ENCODE results near the gene RNF169.

The RNF169 gene

GRCh38 chr11:74707182-74707581 is 41.5 kb upstream of the RNF169 start:
- Mint-ChIP-seq H3K4me3 (no peak overlapping the region), H3K27me3 (ENCODE audit: low read depth) (peaks cover 11% of the 10 kb centered on the region), H3K4me1 (peaks cover 29% of the 10 kb centered on the region), H3K9me3 (no peaks in the 10 kb centered on the region), H3K36me3 (ENCODE audit: low read depth) (no peaks in the 10 kb centered on the region), H3K27ac (no peak overlapping the region)
- TF ChIP-seq CTCF (IDR thresholded peaks at IDR 0.05; ENCODE audit: unreplicated experiment in 3 of 3), result no peak

GRCh38 chr11:74707602-74708510 is 40.8 kb upstream of the RNF169 start:
- H3K27ac Mint-ChIP-seq, result no peak overlapping the region
- no peaks in the 10 kb centered on the region for H3K9me3 Mint-ChIP-seq
- no peak for TF ChIP-seq CTCF (IDR thresholded peaks at IDR 0.05; ENCODE audit: unreplicated experiment in 3 of 3)
- peaks cover 11% of the 10 kb centered on the region for H3K27me3 Mint-ChIP-seq (ENCODE audit: low read depth)
- H3K4me1 Mint-ChIP-seq, result peaks cover 29% of the 10 kb centered on the region
- no peaks in the 10 kb centered on the region for H3K36me3 Mint-ChIP-seq (ENCODE audit: low read depth)
- no peak overlapping the region for H3K4me3 Mint-ChIP-seq

GRCh38 chr11:74709175-74709574 is 39.5 kb upstream of the RNF169 start:
- no peaks in the 10 kb centered on the region for H3K9me3 Mint-ChIP-seq
- peaks cover 5% of the 10 kb centered on the region for H3K27me3 Mint-ChIP-seq (ENCODE audit: low read depth)
- H3K36me3 Mint-ChIP-seq (ENCODE audit: low read depth), result no peaks in the 10 kb centered on the region
- H3K4me3 Mint-ChIP-seq, result no peak overlapping the region
- peak overlapping the region; percentile 73 to 88 (median 81) for H3K27ac Mint-ChIP-seq
- TF ChIP-seq CTCF (IDR thresholded peaks at IDR 0.05; ENCODE audit: unreplicated experiment in 3 of 3), result no peak
- H3K4me1 Mint-ChIP-seq, result peaks cover 37% of the 10 kb centered on the region

DNA sequence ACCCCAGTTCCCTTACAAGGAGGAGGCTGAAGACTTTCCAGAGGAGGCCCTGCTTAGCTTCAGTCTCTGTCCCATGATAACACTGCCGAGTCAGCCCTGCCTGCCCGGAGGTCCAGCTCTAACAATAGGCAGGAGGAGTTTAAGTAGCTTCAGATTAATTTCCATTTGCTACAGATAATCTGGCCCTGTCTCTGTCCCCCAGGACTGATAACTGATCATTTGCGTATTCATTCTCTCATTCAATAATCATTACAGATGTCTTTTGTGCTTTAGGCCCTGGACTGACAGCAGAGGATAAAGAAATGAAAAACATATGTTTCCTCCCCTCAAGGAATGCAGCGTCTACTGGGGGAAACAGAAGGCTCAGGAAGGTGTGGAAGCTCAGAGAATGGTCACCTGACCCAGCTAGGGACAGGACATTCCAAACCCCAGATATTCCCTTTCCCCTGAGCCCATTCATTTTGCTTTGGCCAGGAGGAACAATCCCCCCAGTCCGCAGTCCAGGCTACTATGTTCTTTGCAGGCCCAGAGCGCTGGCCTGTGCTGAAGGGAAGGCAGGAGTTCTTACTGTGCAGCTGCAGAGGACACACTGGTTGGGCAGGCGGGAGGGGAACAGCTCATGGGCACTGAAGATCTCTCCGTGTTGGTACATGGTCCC is 38.2 kb upstream of the RNF169 start:
- peaks cover 13% of the 10 kb centered on the region for H3K27me3 Mint-ChIP-seq (ENCODE audit: low read depth)
- H3K4me3 Mint-ChIP-seq, result no peak overlapping the region

DNA sequence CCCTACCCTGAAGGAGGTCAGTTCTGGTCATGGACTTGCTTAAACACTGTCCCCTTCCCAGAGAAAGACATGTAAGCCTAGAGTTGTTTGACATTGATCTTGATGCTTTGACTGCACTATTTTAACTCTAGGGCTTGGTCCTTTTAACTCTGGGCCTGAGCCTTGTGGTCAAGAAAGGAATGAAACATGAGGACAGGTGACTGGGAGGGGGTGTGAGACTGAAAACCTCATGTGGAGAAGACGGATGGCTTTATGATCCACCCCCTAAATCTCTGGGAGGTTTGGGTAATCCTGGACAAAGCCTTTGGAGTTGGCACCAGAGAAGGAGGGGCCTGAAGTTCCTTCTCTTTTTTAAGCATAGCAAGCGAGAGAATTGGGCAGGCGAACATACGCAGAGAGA is 35.0 kb upstream of the RNF169 start:
- Mint-ChIP-seq H3K9me3 (no peaks in the 10 kb centered on the region), H3K27me3 (ENCODE audit: low read depth) (peaks cover 12% of the 10 kb centered on the region), H3K36me3 (ENCODE audit: low read depth) (no peaks in the 10 kb centered on the region)

More for the DNA sequence above, 38.2 kb upstream of the RNF169 start:
- Mint-ChIP-seq H3K36me3 (ENCODE audit: low read depth) (no peaks in the 10 kb centered on the region), H3K4me1 (peaks cover 37% of the 10 kb centered on the region), H3K27ac (peak overlapping the region; percentile 88 to 89 (median 88)), H3K9me3 (no peaks in the 10 kb centered on the region)
- TF ChIP-seq CTCF (IDR thresholded peaks at IDR 0.05; ENCODE audit: unreplicated experiment in 3 of 3), result no peak

More for the DNA sequence above, 35.0 kb upstream of the RNF169 start:
- Mint-ChIP-seq H3K4me3 (peak overlapping the region in 2 of 3 experiments; percentile 35 to 41), H3K4me1 (peaks cover 49% of the 10 kb centered on the region), H3K27ac (peak overlapping the region in 1 of 3 experiments; percentile 70)
- TF ChIP-seq CTCF (IDR thresholded peaks at IDR 0.05; ENCODE audit: unreplicated experiment in 3 of 3), result no peak
